ENCODE measurements around the gene DYRK1B.

- TF ChIP-seq EZH2 (IDR thresholded peaks at IDR 0.05; ENCODE audit: borderline replicate concordance, insufficient read depth, low read length, poor library complexity, severe bottlenecking) (no peak), CTCF (IDR thresholded peaks at IDR 0.05; ENCODE audit: poor library complexity, severe bottlenecking) (no peak), EP300 (conservative IDR thresholded peaks at IDR 0.05; ENCODE audit: poor library complexity, severe bottlenecking) (no peak), REST (IDR thresholded peaks at IDR 0.05; ENCODE audit: borderline replicate concordance) (peak; percentile 4), TAF1 (IDR thresholded peaks at IDR 0.05; ENCODE audit: low read depth) (no peak), MXI1 (conservative IDR thresholded peaks at IDR 0.05; ENCODE audit: poor library complexity, severe bottlenecking) (no peak), POLR2AphosphoS5 (IDR thresholded peaks at IDR 0.05) (no peak), RAD21 (conservative IDR thresholded peaks at IDR 0.05) (no peak)
Measured at GRCh38 chr19:39846678-39847486, 12.9 kb upstream of the DYRK1B start.
